Memory B cell (primary cell): ENCODE results near the gene SHISA8.
A peak's percentile ranks its signal among the peaks of the same experiment; 100 is the strongest.

Source experiments
- ATAC-seq: fragments of 150-1000 bp; cut with Tn5 transposase; 2 replicates; pipeline ENCODE4 v1.10.0; 2021; ENCODE audit warnings: low read depth, mild to moderate bottlenecking, moderate library complexity
- DNase-seq, 2 donors: peaks; one replicate each; pipeline ENCODE4 v3.0.0; 2022; ENCODE audit warnings: low spot score in 2 of 2
- H3K27ac Mint-ChIP-seq: one replicate; pipeline ENCODE4 v1.8.0; 2022; ENCODE audit warnings: mild to moderate bottlenecking, moderate library complexity, mixed read lengths
- H3K27me3 Mint-ChIP-seq: one replicate; pipeline ENCODE4 v1.8.0; 2022; ENCODE audit warnings: mixed read lengths
- H3K36me3 Mint-ChIP-seq: one replicate; pipeline ENCODE4 v1.8.0; 2022; ENCODE audit warnings: mild to moderate bottlenecking, mixed read lengths
- H3K4me1 Mint-ChIP-seq: one replicate; pipeline ENCODE4 v1.8.0; 2022; ENCODE audit warnings: mixed read lengths
- H3K4me3 Mint-ChIP-seq: one replicate; pipeline ENCODE4 v1.8.0; 2022; ENCODE audit warnings: mild to moderate bottlenecking, moderate library complexity, mixed read lengths
- H3K9me3 Mint-ChIP-seq: one replicate; pipeline ENCODE4 v1.8.0; 2022; ENCODE audit warnings: mixed read lengths

The SHISA8 gene

GRCh38 chr22:41904450-41905410 is 10.1 kb downstream of the SHISA8 start:
- Mint-ChIP-seq H3K27me3 (no peaks in the 10 kb centered on the region), H3K9me3 (no peaks in the 10 kb centered on the region), H3K4me3 (no peak overlapping the region), H3K4me1 (peaks cover 15% of the 10 kb centered on the region), H3K36me3 (peaks cover 12% of the 10 kb centered on the region), H3K27ac (peak overlapping the region; percentile 14)
- no peak for ATAC-seq
- DNase-seq: peak in 1 of 2 donors; percentile 19

GRCh38 chr22:41902932-41903421 is 11.9 kb downstream of the SHISA8 start:
- H3K27ac Mint-ChIP-seq: no peak overlapping the region
- ATAC-seq: no peak
- H3K4me1 Mint-ChIP-seq: peaks cover 3% of the 10 kb centered on the region
- H3K4me3 Mint-ChIP-seq: no peak overlapping the region
- H3K36me3 Mint-ChIP-seq: peaks cover 14% of the 10 kb centered on the region
- no peaks in the 10 kb centered on the region for H3K9me3 Mint-ChIP-seq
- no peaks in the 10 kb centered on the region for H3K27me3 Mint-ChIP-seq
- no peak for DNase-seq

- ATAC-seq: no peak
- Mint-ChIP-seq H3K27me3 (no peaks in the 10 kb centered on the region), H3K4me1 (no peaks in the 10 kb centered on the region), H3K36me3 (peaks cover 14% of the 10 kb centered on the region), H3K4me3 (no peak overlapping the region), H3K27ac (no peak overlapping the region), H3K9me3 (no peaks in the 10 kb centered on the region)
- DNase-seq: no peak
Measured at GRCh38 chr22:41902016-41902415, 12.9 kb downstream of the SHISA8 start.

- Mint-ChIP-seq H3K27ac (no peak overlapping the region), H3K27me3 (no peaks in the 10 kb centered on the region), H3K36me3 (peaks cover 19% of the 10 kb centered on the region), H3K4me3 (no peak overlapping the region), H3K4me1 (no peaks in the 10 kb centered on the region), H3K9me3 (no peaks in the 10 kb centered on the region)
- DNase-seq: no peak
- ATAC-seq: no peak
Measured at GRCh38 chr22:41900652-41901312, 14.1 kb downstream of the SHISA8 start.

GRCh38 chr22:41899992-41900651 is 14.8 kb downstream of the SHISA8 start:
- ATAC-seq: no peak
- Mint-ChIP-seq H3K4me1 (no peaks in the 10 kb centered on the region), H3K4me3 (no peak overlapping the region), H3K27ac (no peak overlapping the region), H3K36me3 (peaks cover 17% of the 10 kb centered on the region), H3K9me3 (no peaks in the 10 kb centered on the region), H3K27me3 (no peaks in the 10 kb centered on the region)
- DNase-seq: no peak

- no peak for DNase-seq
- ATAC-seq: no peak
- Mint-ChIP-seq H3K4me1 (no peaks in the 10 kb centered on the region), H3K27ac (no peak overlapping the region), H3K27me3 (no peaks in the 10 kb centered on the region), H3K36me3 (peaks cover 15% of the 10 kb centered on the region), H3K4me3 (no peak overlapping the region), H3K9me3 (no peaks in the 10 kb centered on the region)
Measured at GRCh38 chr22:41899110-41899509, 15.8 kb downstream of the SHISA8 start.

GRCh38 chr22:41898645-41899044 is 16.2 kb downstream of the SHISA8 start:
- DNase-seq: no peak
- Mint-ChIP-seq H3K27me3 (no peaks in the 10 kb centered on the region), H3K4me1 (no peaks in the 10 kb centered on the region), H3K9me3 (no peaks in the 10 kb centered on the region), H3K36me3 (peaks cover 14% of the 10 kb centered on the region), H3K27ac (no peak overlapping the region), H3K4me3 (no peak overlapping the region)
- ATAC-seq: no peak

GRCh38 chr22:41893591-41894375 is 21.1 kb downstream of the SHISA8 start:
- Mint-ChIP-seq H3K27ac (no peak overlapping the region), H3K9me3 (no peaks in the 10 kb centered on the region), H3K27me3 (no peaks in the 10 kb centered on the region), H3K4me1 (peaks cover 2% of the 10 kb centered on the region), H3K36me3 (peaks cover 26% of the 10 kb centered on the region), H3K4me3 (no peak overlapping the region)
- DNase-seq: no peak
- no peak for ATAC-seq

- Mint-ChIP-seq H3K4me3 (no peak overlapping the region), H3K27me3 (no peaks in the 10 kb centered on the region), H3K4me1 (peaks cover 12% of the 10 kb centered on the region), H3K36me3 (peaks cover 28% of the 10 kb centered on the region), H3K9me3 (no peaks in the 10 kb centered on the region), H3K27ac (peak overlapping the region; percentile 82)
- no peak for ATAC-seq
- no peak for DNase-seq
Measured at GRCh38 chr22:41892721-41893120, 22.2 kb downstream of the SHISA8 start.

- H3K27ac Mint-ChIP-seq: peak overlapping the region; percentile 69
- peaks cover 22% of the 10 kb centered on the region for H3K4me1 Mint-ChIP-seq
- H3K36me3 Mint-ChIP-seq: peaks cover 35% of the 10 kb centered on the region
- DNase-seq (no peak), ATAC-seq (no peak)
- H3K9me3 Mint-ChIP-seq: no peaks in the 10 kb centered on the region
- H3K27me3 Mint-ChIP-seq: no peaks in the 10 kb centered on the region
- no peak overlapping the region for H3K4me3 Mint-ChIP-seq
Measured at GRCh38 chr22:41891407-41891806, 23.5 kb downstream of the SHISA8 start.

- peak; percentile 15 for ATAC-seq
- DNase-seq: no peak
- Mint-ChIP-seq H3K4me3 (peak overlapping the region; percentile 56), H3K4me1 (peaks cover 31% of the 10 kb centered on the region), H3K36me3 (peaks cover 43% of the 10 kb centered on the region), H3K27me3 (no peaks in the 10 kb centered on the region), H3K27ac (peak overlapping the region; percentile 88), H3K9me3 (no peaks in the 10 kb centered on the region)
Measured at GRCh38 chr22:41888627-41889200, 26.2 kb downstream of the SHISA8 start.

GRCh38 chr22:41885516-41885915 is 29.4 kb downstream of the SHISA8 start:
- no peaks in the 10 kb centered on the region for H3K27me3 Mint-ChIP-seq
- H3K4me1 Mint-ChIP-seq: peaks cover 52% of the 10 kb centered on the region
- peak overlapping the region; percentile 79 for H3K27ac Mint-ChIP-seq
- no peaks in the 10 kb centered on the region for H3K9me3 Mint-ChIP-seq
- no peak for ATAC-seq
- H3K36me3 Mint-ChIP-seq: peaks cover 52% of the 10 kb centered on the region
- no peak overlapping the region for H3K4me3 Mint-ChIP-seq
- no peak for DNase-seq

- ATAC-seq: no peak
- Mint-ChIP-seq H3K27me3 (no peaks in the 10 kb centered on the region), H3K4me3 (no peak overlapping the region), H3K9me3 (no peaks in the 10 kb centered on the region), H3K27ac (peak overlapping the region; percentile 79), H3K36me3 (peaks cover 53% of the 10 kb centered on the region), H3K4me1 (peaks cover 52% of the 10 kb centered on the region)
- no peak for DNase-seq
Measured at GRCh38 chr22:41885116-41885515, 29.8 kb downstream of the SHISA8 start.
